A673 (cell line): ENCODE measurements around the gene BUB1B. TPM values are rescaled to one million over a fixed set of nuclear protein-coding genes. Genes with fewer than 3 reads are reported as not detected.
"Not testable (repeated sequence)": the region's sequence is repeated elsewhere in the genome, so short reads cannot be mapped to it uniquely, and the experiment has no call there.

ENCODE experiments used
- BruUV-seq: library from RNA; stranded (reverse); fragments of 400-500 nt; replicated peaks from 2 replicates; lab custom pipeline; 2021; lab: Mats Ljungman, UMichigan
- CTCF ChIA-PET: fragments of 300-600 bp; sonication (Branson Sonifier 250); formaldehyde crosslinking; loops from one replicate; lab custom pipeline; 2022; ENCODE audit warnings: antibody characterized with exemption; lab: Charles Lee
- POLR2A ChIA-PET: fragments of 300-600 bp; sonication (Branson Sonifier 250); formaldehyde crosslinking; loops from one replicate; lab custom pipeline; 2022; ENCODE audit warnings: antibody characterized with exemption; ENCODE audit not compliant: low non-redundant PET; lab: Charles Lee
- DNase-seq: peaks from one replicate; pipeline ENCODE4 v3.0.0-alpha.2; 2015; ENCODE audit warnings: low spot score
- H3K27ac ChIP-seq: fragments of 200-600 bp; sonication (generic); 2 replicates; pipeline ENCODE4 v1.5.1; 2016; ENCODE audit warnings: mixed run types, low read depth, mild to moderate bottlenecking, mixed read lengths, antibody characterized with exemption, low read length; ENCODE audit not compliant: poor library complexity, severe bottlenecking
- H3K27me3 ChIP-seq: fragments of 200-600 bp; sonication (generic); replicated peaks from 2 replicates; pipeline ENCODE4 v1.6.1; 2017; ENCODE audit warnings: mixed run types, low read depth, mild to moderate bottlenecking, mixed read lengths, antibody characterized with exemption, low read length; ENCODE audit not compliant: insufficient read depth, poor library complexity
- H3K36me3 ChIP-seq: fragments of 200-600 bp; sonication (generic); 2 replicates; pipeline ENCODE4 v1.6.1; 2016; ENCODE audit warnings: mixed run types, mild to moderate bottlenecking, mixed read lengths, antibody characterized with exemption, low read length; ENCODE audit not compliant: insufficient read depth, poor library complexity, severe bottlenecking
- H3K4me1 ChIP-seq: fragments of 200-600 bp; sonication (generic); 2 replicates; pipeline ENCODE4 v1.6.1; 2017; ENCODE audit warnings: mixed run types, mild to moderate bottlenecking, mixed read lengths, antibody characterized with exemption, low read length; ENCODE audit not compliant: insufficient read depth, poor library complexity, severe bottlenecking
- H3K4me3 ChIP-seq: fragments of 200-600 bp; sonication (generic); 2 replicates; pipeline ENCODE4 v1.5.1; 2016; ENCODE audit warnings: low read depth, mixed run types, mild to moderate bottlenecking, mixed read lengths, low read length; ENCODE audit not compliant: poor library complexity, severe bottlenecking
- H3K9me3 ChIP-seq: fragments of 200-600 bp; sonication (generic); 2 replicates; pipeline ENCODE4 v1.6.1; 2016; ENCODE audit warnings: mixed run types, low read depth, mild to moderate bottlenecking, mixed read lengths, antibody characterized with exemption, low read length; ENCODE audit not compliant: poor library complexity, severe bottlenecking
- EZH2 ChIP-seq: fragments of 200-600 bp; sonication (generic); IDR thresholded peaks from 2 replicates; pipeline ENCODE4 v1.6.1; 2017; ENCODE audit warnings: borderline replicate concordance, low read depth, mild to moderate bottlenecking, mixed read lengths, antibody characterized with exemption, low read length; ENCODE audit not compliant: poor library complexity, severe bottlenecking
- intact Hi-C: fragments of 100-400 bp; cut with micrococcal nuclease; formaldehyde crosslinking; loops from one replicate; pipeline ENCODE4 v1.10.0; 2022; ENCODE audit not compliant: unreplicated experiment
- total RNA-seq: library from RNA; stranded (reverse); gene quantifications from 2 replicates; pipeline ENCODE4 v1.2.3, GENCODE V29; 2021
- TF ChIP-seq, protein P1 (sequence below): fragments of 300-800, 200-600 bp; sonication (generic); conservative IDR thresholded peaks from 2 replicates; pipeline ENCODE4 v1.5.1; 2017; ENCODE audit warnings: low read depth, mild to moderate bottlenecking, antibody characterized with exemption, low read length, moderate library complexity, mixed read lengths

Gene BUB1B
- total RNA-seq, 1 experiment from 2014 or later = 196 TPM

DNA sequence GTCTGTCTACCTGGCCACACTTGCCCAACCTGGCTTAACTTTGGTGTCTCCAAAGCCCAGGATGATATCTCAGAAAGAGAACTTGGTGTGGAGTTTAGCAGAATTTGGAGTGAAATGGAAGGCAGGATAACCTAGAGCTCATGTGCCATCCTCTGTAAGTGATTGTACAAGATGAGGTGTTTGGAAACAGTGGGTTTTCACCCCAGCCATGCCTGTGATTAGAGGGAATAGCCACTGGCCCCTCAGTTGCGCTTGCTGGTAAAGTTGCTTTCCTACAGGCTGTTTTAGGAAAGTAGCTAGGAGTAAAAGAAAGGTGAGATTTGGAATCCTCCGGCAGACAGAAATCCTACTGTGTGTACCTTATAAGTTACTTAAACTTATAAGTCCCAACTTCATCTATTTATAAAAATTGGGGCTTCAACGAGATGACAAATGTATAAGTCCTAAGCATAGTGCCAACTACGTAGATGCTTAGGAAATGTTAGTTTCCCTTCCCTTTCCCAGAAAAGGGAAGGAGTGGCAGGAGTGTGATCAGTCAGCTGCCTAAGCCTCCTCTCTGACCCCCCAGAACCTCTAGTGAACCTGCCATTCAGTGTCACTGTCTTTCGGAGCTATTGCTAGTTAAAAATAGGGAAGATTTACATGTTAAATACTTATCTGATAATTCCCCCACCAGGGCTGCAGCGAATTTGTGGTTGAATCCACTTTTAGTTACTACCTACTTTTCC is 38.8 kb upstream of the BUB1B start:
- Histone ChIP-seq H3K9me3 (no peaks in the 10 kb centered on the region), H3K27ac (no peak overlapping the region), H3K27me3 (no peaks in the 10 kb centered on the region), H3K36me3 (no peaks in the 10 kb centered on the region), H3K4me1 (no peaks in the 10 kb centered on the region), H3K4me3 (no peak overlapping the region)
- intact Hi-C loops = no loop called here
- no TSS peak for BruUV-seq
- CTCF ChIA-PET = no interaction called here
- DNase-seq = no peak
- TF ChIP-seq, protein P1, sequence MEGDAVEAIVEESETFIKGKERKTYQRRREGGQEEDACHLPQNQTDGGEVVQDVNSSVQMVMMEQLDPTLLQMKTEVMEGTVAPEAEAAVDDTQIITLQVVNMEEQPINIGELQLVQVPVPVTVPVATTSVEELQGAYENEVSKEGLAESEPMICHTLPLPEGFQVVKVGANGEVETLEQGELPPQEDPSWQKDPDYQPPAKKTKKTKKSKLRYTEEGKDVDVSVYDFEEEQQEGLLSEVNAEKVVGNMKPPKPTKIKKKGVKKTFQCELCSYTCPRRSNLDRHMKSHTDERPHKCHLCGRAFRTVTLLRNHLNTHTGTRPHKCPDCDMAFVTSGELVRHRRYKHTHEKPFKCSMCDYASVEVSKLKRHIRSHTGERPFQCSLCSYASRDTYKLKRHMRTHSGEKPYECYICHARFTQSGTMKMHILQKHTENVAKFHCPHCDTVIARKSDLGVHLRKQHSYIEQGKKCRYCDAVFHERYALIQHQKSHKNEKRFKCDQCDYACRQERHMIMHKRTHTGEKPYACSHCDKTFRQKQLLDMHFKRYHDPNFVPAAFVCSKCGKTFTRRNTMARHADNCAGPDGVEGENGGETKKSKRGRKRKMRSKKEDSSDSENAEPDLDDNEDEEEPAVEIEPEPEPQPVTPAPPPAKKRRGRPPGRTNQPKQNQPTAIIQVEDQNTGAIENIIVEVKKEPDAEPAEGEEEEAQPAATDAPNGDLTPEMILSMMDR = no peak
- TF ChIP-seq EZH2 = no peak
- POLR2A ChIA-PET = no interaction called here

DNA sequence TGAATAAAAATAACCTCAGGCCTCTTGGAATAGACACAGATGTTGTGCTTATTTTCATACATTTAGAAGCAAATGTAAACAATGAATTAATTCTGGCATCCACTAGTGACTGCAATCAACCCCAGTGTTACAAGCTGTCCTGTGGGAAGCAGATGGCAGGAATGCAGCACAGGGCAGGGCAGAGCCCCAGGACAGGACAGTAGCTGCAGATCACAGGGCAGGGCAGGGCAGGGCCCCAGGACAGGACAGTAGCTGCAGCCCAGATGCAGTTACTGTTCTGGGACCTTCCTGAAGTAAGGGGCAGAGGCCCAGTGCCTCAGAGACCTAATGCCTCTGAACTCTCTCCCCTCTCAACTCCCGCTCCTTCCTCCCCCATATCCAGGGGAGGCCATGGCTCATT is 37.9 kb upstream of the BUB1B start:
- BruUV-seq, H3K9me3 ChIP-seq, intact Hi-C loops, H3K4me1 ChIP-seq, DNase-seq, H3K36me3 ChIP-seq, CTCF ChIA-PET, H3K27me3 ChIP-seq, H3K4me3 ChIP-seq, POLR2A ChIA-PET, H3K27ac ChIP-seq: not testable (repeated sequence)

DNA sequence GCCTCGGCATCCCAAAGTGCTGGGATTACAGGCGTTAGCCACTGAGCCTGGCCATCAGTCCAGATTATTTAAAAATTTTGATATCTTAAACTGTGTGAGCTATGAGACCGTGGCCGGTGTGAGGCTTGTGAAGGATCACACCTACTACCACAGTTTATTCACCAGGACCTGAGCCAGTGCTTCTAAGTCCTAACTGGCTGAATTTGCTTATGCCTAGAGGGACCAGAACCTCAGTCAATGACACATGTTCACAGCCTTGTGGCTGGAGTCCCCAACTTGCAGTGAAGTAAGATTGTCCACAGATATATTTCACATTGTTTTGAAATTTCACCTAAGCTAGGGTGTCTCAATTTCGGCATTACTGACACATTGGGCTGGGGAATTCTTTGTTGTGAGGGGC is 37.0 kb upstream of the BUB1B start:
- DNase-seq, H3K4me3 ChIP-seq, H3K36me3 ChIP-seq, H3K27ac ChIP-seq, H3K4me1 ChIP-seq, BruUV-seq, CTCF ChIA-PET, POLR2A ChIA-PET, H3K9me3 ChIP-seq, intact Hi-C loops: not testable (repeated sequence)
- peaks cover 13% of the 10 kb centered on the region for H3K27me3 ChIP-seq

DNA sequence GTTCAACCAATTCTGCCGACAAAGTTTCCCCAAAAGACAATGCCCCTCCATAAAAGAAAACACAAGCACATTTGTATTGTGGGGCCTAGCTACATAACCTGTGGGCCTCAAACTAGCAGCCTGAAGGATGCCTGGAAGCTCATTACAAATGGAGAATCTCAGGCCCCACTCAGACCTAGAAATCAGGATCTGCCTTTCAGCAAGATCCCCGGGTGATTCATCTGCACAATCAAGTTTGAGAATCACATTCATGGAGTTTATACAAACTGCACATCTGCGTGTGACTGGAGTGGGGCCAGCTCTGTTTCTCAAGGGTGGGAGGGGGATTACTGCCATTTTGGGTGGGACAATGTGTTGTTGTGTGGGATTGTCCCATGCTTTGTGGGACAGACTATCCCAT is 36.5 kb upstream of the BUB1B start:
- H3K36me3 ChIP-seq, H3K27ac ChIP-seq, POLR2A ChIA-PET, BruUV-seq, H3K9me3 ChIP-seq, H3K4me1 ChIP-seq, DNase-seq, H3K4me3 ChIP-seq, CTCF ChIA-PET, intact Hi-C loops: not testable (repeated sequence)
- peaks cover 13% of the 10 kb centered on the region for H3K27me3 ChIP-seq

DNA sequence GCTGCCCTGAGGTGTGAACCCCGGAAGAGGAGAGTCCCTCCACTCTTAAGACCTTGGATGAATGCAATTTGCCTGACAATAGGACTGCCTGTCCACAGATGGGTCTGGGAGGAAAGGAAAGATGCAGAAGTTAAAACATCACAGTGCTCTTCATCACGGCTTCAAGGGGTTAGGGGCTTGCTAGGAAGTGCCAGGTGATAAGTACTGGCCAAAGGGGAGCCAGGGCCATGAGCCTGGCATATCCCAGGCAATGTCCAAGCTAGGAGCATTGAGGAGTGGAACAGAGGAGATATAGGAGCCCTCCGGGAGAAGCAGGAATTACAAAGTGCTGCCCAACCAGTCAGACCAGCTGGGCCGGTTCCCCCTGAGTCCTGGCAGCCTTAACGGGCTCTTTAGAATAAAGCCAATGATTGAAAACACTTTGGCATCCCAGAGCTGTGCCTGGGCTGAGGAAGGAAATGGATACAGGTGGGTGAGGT is 36.0 kb upstream of the BUB1B start:
- CTCF ChIA-PET, H3K36me3 ChIP-seq, POLR2A ChIA-PET, DNase-seq, H3K9me3 ChIP-seq, BruUV-seq, intact Hi-C loops, H3K27ac ChIP-seq, H3K4me3 ChIP-seq, H3K4me1 ChIP-seq: not testable (repeated sequence)
- peaks cover 13% of the 10 kb centered on the region for H3K27me3 ChIP-seq
